ENCODE data around the gene CFAP97D2. TPM values are rescaled to one million over a fixed set of nuclear protein-coding genes. Genes with fewer than 3 reads are reported as not detected.

CFAP97D2 gene
- total RNA-seq = not detected

- H3K4me1 ChIP-seq = peaks cover 0 to 7% (median 4%) of the 10 kb centered on the region in 4 donors
- no peak for DNase-seq (ENCODE audit: extremely low spot score)
- intact Hi-C loops (cut with DNase I) = no loop called here
- H3K9me3 ChIP-seq = no peaks in the 10 kb centered on the region
- TF ChIP-seq POLR2A (IDR thresholded peaks at IDR 0.05; ENCODE audit: low read depth) = no peak
- no peak for TF ChIP-seq CTCF (IDR thresholded peaks at IDR 0.05)
- no peak for TF ChIP-seq POLR2AphosphoS5 (IDR thresholded peaks at IDR 0.05)
- no peak for TF ChIP-seq EP300 (IDR thresholded peaks at IDR 0.05)
- no peaks in the 10 kb centered on the region for H3K27me3 ChIP-seq
- H3K36me3 ChIP-seq = no peaks in the 10 kb centered on the region
- no peak within 1 kb of the TSS for H3K27ac ChIP-seq (replicated peaks in 1 of 4)
- no peak within 1 kb of the TSS for H3K4me3 ChIP-seq
- 57% methylated on average over 13 of the region's 13 CpGs for WGBS
Measured at GRCh38 chr13:114179087-114179658, at the start of gene CFAP97D2. TSS of gene CFAP97D2 (plus strand) at chr13:114179257. CDS start at chr13:114179331, 74 bp downstream.

DNA sequence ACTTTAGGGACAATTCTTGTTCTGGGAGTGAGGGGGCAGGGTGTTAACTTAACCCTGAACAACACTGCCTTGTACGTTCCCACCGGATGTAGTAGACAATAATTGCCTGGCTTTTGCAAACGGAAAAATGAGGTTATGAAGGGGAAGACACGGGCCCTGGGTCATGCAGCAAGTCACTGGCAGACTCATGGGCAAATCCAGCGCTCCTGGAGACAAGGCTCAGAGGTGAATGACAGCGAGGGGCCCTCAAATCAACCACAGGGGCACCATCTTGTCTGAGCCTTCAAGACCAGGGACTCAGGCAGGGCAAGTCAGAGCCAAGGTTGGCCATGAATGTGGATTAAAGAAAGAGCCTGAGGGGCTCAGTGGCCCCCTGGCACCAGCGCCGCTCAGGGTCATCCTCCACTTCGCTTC lies 49.4 kb upstream of the CFAP97D2 start:
- H3K36me3 ChIP-seq = no peaks in the 10 kb centered on the region
- peak overlapping the region; percentile 84 to 90 (median 87) for H3K27ac ChIP-seq (replicated peaks in 1 of 4)
- intact Hi-C loops (cut with DNase I) = loop anchor here (5.0 kb wide), 1 partner anchor 62 kb away; no protein-coding TSS in a partner anchor
- DNase-seq (ENCODE audit: extremely low spot score) = no peak
- peaks cover 52 to 85% (median 58%) of the 10 kb centered on the region in 4 donors for H3K4me1 ChIP-seq
- 62% methylated on average over 9 of the region's 9 CpGs for WGBS
- peaks cover 0 to 6% (median 0%) of the 10 kb centered on the region in 4 donors for H3K27me3 ChIP-seq
- TF ChIP-seq POLR2AphosphoS5 (IDR thresholded peaks at IDR 0.05) (no peak), CTCF (IDR thresholded peaks at IDR 0.05) (no peak), POLR2A (IDR thresholded peaks at IDR 0.05; ENCODE audit: low read depth) (no peak), EP300 (IDR thresholded peaks at IDR 0.05) (no peak)
- H3K9me3 ChIP-seq = no peaks in the 10 kb centered on the region
- H3K4me3 ChIP-seq = peak overlapping the region in 2 of 4 donors; percentile 69 to 73

GRCh38 chr13:114130131-114130836 lies 48.8 kb upstream of the CFAP97D2 start:
- intact Hi-C loops (cut with DNase I) = loop anchor here (5.0 kb wide), 1 partner anchor 63 kb away; no protein-coding TSS in a partner anchor
- TF ChIP-seq EP300 (IDR thresholded peaks at IDR 0.05) = no peak
- no peak for TF ChIP-seq POLR2A (IDR thresholded peaks at IDR 0.05; ENCODE audit: low read depth)
- TF ChIP-seq POLR2AphosphoS5 (IDR thresholded peaks at IDR 0.05) = no peak
- TF ChIP-seq CTCF (IDR thresholded peaks at IDR 0.05) = no peak
- peaks cover 49 to 79% (median 57%) of the 10 kb centered on the region in 4 donors for H3K4me1 ChIP-seq

DNA sequence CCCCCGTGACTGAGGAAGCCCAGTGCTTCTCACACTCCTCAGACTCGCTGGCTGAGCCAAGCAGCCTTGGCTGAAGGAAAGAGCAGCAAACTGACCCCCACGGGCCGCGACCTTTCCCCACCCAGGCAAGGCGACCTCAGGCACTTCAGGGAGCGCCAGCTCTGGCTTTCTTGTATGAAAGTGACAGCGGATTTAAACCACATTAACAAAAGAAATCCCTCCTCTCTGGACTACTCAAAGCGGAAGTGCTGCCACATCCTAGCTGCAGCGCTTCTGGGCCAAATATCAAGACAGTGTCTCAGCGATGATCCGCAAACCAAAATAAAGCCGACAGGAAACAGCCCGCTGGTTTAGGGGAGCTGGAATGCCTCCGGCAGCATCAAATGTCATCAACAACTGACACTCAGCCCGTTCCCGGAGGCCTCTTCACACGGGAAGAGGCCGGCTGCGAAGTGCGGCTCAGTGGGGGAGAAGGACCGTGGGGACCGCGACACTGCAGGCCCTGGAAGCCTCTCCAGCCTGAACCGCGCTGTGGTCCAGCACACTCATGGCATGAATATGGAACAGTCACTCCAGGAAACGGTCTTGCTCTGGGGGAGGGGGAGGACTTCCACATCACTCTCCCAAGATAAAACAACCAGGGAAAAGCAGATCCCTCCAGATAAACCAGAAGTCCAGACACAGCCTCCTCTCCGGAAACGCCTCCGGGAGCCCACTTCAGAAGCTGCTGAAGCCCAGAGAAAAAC lies 48.0 kb upstream of the CFAP97D2 start:
- Histone ChIP-seq H3K27me3 (peaks cover 0 to 6% (median 0%) of the 10 kb centered on the region in 4 donors), H3K4me1 (peaks cover 49 to 73% (median 57%) of the 10 kb centered on the region in 4 donors), H3K9me3 (no peaks in the 10 kb centered on the region), H3K36me3 (no peaks in the 10 kb centered on the region), H3K4me3 (peak overlapping the region; percentile 69 to 98 (median 81)), H3K27ac (replicated peaks in 1 of 4) (peak overlapping the region; percentile 84 to 90 (median 87))
- intact Hi-C loops (cut with DNase I) = loop anchor here (5.0 kb wide), 1 partner anchor 64 kb away; no protein-coding TSS in a partner anchor
- WGBS = under 1% methylated on average over 16 of the region's 30 CpGs
- no peak for TF ChIP-seq CTCF (IDR thresholded peaks at IDR 0.05)
- no peak for TF ChIP-seq EP300 (IDR thresholded peaks at IDR 0.05)
- TF ChIP-seq POLR2A (IDR thresholded peaks at IDR 0.05; ENCODE audit: low read depth) = peak; percentile 22
- TF ChIP-seq POLR2AphosphoS5 (IDR thresholded peaks at IDR 0.05) = peak; percentile 35 to 50
- DNase-seq (ENCODE audit: extremely low spot score) = no peak

More at GRCh38 chr13:114130131-114130836, 48.8 kb upstream of the CFAP97D2 start:
- peaks cover 0 to 6% (median 0%) of the 10 kb centered on the region in 4 donors for H3K27me3 ChIP-seq
- no peak for DNase-seq (ENCODE audit: extremely low spot score)
- H3K9me3 ChIP-seq = no peaks in the 10 kb centered on the region
- no peaks in the 10 kb centered on the region for H3K36me3 ChIP-seq
- 23% methylated on average over 10 of the region's 18 CpGs for WGBS
- H3K4me3 ChIP-seq = peak overlapping the region; percentile 69 to 98 (median 81)
- H3K27ac ChIP-seq (replicated peaks in 1 of 4) = peak overlapping the region; percentile 84 to 90 (median 87)
